HFF-Myc (cell line): ENCODE measurements around the gene LTBP2.

Experiments used
- DNase-seq: peaks from one replicate; pipeline ENCODE4 v3.0.0-alpha.2; 2011; ENCODE audit warnings: low read depth; ENCODE audit errors: extremely low read depth
- H3K4me3 ChIP-seq: replicated peaks from 2 replicates; pipeline ENCODE4 v1.5.1; 2011; ENCODE audit warnings: low read depth, mild to moderate bottlenecking, control low read depth, low read length
- CTCF ChIP-seq: IDR thresholded peaks from 2 replicates; pipeline ENCODE4 v1.5.1; 2012; ENCODE audit warnings: mild to moderate bottlenecking, low read depth, low read length, control low read depth; ENCODE audit errors: missing control alignments

Gene LTBP2

GRCh38 chr14:74609721-74610120 is 2.3 kb downstream of the LTBP2 start:
- no peak overlapping the region for H3K4me3 ChIP-seq
- no peak for TF ChIP-seq CTCF
- DNase-seq: no peak

- peak; percentile 82 for DNase-seq
- H3K4me3 ChIP-seq: no peak overlapping the region
- TF ChIP-seq CTCF: peak; percentile 98
These were observed 3.0 kb downstream of the LTBP2 start for GRCh38 chr14:74608959-74609611.

GRCh38 chr14:74606727-74607126 is 5.3 kb downstream of the LTBP2 start:
- no peak overlapping the region for H3K4me3 ChIP-seq
- no peak for DNase-seq
- no peak for TF ChIP-seq CTCF

- no peak overlapping the region for H3K4me3 ChIP-seq
- TF ChIP-seq CTCF: no peak
- DNase-seq: no peak
These were observed 6.4 kb downstream of the LTBP2 start for GRCh38 chr14:74605531-74606223.

GRCh38 chr14:74604911-74605310 is 7.1 kb downstream of the LTBP2 start:
- no peak for DNase-seq
- H3K4me3 ChIP-seq: no peak overlapping the region
- TF ChIP-seq CTCF: no peak

- H3K4me3 ChIP-seq: no peak overlapping the region
- no peak for TF ChIP-seq CTCF
- DNase-seq: no peak
These were observed 7.9 kb downstream of the LTBP2 start for GRCh38 chr14:74604157-74604556.
